ENCODE measurements around the gene ARHGAP28.
"Not testable (repeated sequence)": the region's sequence is repeated elsewhere in the genome, so short reads cannot be mapped to it uniquely, and the experiment has no call there.

The ARHGAP28 gene

DNA sequence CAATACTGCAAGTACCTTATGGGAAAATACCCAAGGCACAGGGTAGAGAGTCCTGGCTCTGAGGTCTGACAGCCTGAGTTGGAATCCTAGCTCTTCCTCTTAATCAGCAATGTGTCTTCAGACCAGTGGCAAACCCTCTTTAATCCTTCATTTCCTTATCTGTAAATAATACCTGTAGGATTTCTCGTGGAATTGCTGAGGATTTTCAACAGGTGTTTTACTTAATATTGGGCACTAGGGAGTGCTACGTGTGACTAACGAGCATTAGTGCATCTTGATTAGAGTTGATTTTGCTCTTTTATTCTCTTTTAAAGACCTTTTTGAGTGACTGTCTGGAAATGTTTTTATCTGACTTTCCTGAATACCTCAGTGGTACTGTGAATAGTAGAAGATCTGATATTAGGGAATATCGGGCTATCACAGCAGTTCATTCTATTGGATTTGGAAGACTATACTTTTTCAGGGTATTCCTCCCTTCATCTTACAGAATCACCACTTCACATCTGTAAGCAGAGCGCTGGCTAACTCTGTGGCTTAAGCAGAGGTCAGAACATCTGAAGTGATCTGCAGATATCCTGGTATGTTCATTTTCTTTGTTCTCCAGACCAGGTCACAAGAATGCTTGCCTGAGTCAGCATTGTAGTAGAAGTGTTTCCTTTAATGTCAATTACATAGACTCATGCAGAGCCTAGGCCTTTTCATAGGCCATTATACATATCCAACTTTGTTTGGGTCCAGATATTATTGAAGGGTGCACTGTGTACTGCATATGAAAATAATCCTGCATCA is 49.1 kb downstream of the ARHGAP28 start:
- no peak for DNase-seq

DNA sequence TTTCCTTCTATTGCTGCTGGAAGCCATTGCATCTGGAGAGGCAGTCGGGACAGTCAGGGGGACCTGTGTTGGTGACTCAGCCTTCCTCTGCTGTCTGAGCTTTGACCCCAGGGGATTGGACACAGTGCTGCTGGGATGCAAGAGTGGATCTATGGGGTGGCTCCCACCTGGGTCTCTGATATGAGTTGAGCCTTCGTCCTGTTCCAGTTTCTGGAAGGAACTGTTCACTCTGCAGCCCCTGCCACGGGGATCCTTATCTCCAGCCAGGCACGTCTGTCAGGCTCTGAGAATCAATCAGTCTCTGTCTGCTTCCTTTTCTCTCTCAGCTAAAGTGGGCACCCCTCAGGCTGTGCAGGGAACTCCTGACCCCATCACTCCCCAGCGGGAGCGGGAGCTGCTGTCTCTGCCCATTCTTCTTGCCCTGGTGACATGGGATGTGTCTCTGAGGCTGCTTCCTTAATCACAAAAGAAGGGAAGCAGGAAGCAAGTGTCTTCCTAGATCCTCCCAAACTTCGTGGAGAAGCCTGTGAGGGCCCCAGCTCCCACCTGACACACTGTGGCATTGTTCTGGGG is 51.7 kb downstream of the ARHGAP28 start:
- no peak for DNase-seq

DNA sequence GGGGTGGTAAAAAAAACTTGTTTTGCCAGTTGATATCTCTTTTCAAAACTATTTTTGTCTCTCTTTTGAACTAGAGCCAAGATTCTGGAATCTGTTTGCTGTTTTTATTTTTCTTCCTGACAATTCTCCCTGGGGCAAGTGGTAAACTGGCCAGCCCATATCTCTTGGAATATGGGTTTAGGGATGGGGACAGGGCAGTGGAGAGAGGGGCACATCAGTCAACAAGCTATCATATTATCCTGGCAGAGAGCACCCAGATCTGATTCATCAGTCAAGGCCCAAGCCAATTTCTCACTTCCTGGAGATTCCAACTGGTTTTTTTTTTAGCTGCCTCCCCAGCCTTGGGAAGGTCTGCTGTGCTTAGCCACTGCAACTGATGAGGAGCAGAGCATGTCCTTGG is 52.3 kb downstream of the ARHGAP28 start:
- DNase-seq, result no peak

DNA sequence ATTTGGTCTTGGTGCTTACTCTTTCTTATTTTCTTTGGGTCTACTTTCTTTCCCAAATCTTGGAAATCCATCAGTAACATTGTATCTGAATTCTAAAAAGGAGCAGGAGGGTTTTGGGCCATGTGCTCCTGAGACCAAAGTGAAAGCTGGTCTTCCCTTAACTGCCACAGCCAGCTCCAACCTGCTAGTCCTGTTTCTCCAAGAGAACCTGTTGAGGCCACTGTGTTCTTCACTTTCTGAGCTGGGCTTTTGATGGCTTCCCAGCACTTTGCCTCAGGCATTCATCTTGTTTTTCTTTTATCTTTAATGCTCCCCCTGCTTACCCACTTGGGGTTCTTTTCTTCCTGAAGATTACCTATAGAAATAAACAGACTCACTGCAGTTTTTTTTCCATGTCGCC is 53.3 kb downstream of the ARHGAP28 start:
- no peak for DNase-seq

DNA sequence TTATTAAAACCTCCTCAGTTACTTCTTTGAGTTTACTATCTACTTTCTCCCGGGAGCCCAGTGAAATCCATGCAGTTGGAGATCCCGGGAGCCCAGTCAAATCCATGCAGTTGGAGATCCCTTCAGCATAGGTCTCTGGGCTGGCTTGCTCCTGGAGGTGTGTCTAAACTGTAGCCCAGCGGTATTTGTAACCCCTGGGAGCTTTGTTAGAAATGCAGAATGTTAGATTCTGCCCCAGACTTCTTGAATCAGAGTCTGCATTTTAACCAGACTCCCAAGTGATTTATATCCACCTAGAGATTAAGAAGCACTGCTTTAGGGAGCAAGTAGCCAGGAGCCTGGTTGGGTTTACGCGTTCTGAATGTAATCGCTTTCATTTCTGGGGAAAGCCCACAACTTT is 54.5 kb downstream of the ARHGAP28 start:
- DNase-seq, result no peak

DNA sequence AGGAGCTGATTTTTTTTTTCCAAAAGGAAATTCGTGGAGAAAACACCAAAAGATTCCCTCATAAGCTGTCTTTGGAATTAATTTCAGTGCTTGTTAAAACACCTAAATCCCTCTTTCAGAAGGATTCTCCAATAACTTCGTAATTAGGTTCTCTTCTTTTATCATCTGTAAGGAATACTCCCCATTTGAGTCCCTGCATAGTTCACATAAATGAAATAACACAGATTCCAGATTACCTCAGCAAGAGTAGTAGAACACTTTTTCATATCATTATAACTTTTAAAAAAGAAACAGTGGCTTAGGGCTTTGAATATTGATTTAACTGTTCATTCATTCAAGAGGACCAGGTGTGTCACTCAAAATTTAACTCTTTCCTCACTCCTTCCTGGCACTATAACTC is 55.5 kb downstream of the ARHGAP28 start:
- no peak for DNase-seq

DNA sequence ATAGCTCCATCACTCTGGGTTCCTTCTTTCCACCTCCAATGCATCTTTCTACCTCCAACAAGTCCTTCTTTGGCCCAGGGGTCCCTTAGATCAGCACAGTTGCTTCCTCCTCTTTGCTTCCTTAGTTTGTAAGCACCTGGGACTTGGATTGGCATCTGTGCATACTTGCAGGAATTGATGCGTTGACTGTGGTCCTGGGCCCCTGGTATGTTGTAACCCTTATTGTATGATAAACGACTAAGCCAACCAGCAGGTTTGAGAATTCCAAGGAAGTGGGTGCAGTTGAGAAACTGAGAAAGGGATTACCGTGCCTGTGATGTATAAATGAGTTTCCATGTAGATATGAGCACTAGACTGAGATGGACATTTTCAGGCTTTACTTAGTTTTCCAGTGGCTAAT is 55.9 kb downstream of the ARHGAP28 start:
- no peak for DNase-seq

DNA sequence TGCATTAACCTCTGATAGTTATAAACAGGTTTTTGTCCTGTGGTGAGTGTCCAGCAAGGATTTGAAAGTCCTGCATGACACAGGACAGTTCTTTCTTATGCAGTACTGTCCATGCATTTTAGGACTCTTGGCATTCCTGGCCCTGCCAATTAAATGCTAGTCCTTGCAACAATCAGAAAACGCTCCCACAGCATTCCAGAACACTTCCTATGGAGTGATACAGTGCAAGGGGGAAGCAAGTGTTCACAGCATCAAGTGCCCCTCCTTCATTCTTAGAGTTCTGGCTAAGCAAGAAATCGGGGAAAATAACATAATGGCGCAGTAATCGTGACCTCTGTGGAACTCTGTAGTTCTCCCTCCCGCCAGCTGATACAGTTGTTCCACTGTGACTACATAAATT is 62.9 kb downstream of the ARHGAP28 start:
- DNase-seq, result no peak

DNA sequence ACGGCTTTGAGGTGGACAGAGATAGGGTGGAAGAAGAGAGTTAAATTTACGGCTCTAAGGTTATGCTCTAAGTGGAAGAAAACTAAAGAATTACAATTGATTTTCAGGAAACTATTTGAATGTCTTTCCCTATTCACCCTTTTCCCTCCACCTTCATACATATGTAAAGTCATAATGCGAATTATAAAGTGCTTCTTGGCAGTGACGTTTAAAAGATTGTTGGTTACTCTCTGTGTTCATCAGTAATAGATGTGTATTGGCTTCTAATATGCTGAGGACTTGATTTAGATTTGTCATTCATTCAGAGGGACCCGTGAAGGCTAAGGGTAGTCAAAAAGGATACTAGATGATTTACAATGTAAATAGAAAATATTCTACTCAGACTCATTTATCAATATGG is 63.9 kb downstream of the ARHGAP28 start:
- DNase-seq, result no peak

DNA sequence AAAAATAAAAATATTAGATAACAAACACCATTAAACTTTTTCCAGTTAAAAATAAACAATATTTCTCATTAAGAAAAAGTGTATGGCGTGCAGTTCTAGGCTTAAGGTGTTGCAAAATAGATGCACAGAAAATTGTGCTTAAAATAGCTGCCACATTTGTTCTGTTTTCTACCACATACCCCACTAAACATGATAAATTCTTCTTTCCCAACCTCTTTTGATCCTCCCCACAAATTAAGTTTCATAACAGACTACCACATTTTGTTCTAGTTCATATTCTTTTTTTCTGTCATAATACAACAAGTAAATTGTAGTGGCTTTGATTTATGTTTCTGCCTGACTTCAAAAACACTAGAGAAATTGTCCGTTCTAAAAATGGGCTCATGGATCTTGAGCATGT is 64.5 kb downstream of the ARHGAP28 start:
- DNase-seq, result no peak

DNA sequence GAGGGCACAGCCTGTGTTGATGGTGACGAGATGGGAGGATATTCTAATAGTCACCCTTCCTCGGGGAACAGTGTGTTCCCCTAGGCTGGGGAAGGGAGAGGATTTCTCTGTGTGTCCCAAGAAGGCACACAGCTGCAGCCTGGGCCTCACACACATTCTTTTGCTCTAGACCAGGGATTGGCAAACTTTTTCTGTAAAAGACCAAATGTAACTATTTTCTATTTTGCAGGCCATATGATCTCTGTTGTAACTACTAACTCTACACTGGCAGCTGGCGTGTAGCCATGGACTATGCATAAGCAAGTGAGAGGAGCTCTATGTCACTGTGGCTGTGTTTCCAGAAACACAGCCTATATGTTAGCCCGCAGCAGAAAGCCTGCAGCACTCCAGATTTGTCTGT is 65.8 kb downstream of the ARHGAP28 start:
- DNase-seq, result no peak

DNA sequence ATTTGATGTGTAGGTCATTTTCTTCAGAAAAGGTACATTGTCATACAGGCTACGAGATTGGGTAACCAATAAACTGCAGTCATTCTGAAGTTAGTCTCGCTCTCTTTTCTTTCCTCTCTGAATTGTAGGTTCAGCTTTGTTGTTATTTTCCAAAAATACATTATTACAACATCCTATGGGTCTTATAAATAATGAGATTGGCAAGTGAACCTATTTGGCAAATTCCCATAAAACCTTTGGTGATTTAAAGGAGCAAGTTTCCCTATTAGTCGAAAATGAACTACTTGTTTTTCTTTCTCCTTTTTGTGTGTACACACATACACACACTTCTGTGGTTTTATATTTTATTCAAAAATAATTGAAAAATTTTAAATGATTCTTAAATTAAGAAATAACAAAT is 67.0 kb downstream of the ARHGAP28 start:
- no peak for DNase-seq

DNA sequence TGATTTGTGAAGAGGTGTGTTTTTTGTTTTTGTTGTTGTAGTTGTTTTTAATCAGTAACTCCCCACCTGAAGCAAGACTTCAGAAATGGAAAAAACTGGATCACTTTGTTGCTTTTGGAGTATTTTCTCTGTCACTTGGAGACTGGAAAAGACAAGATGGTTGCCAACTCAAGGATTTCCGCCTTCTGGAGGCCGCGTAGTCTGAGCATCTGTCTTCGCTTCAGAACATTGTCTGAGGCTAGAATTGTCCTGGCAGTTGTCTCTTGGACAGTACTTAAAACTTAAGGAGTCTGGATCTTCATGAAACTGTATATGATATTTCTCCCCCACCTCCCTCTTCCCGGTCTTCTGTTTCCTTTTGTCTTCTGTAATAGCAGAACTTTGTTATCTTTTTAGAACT is 67.7 kb downstream of the ARHGAP28 start:
- DNase-seq, result no peak

DNA sequence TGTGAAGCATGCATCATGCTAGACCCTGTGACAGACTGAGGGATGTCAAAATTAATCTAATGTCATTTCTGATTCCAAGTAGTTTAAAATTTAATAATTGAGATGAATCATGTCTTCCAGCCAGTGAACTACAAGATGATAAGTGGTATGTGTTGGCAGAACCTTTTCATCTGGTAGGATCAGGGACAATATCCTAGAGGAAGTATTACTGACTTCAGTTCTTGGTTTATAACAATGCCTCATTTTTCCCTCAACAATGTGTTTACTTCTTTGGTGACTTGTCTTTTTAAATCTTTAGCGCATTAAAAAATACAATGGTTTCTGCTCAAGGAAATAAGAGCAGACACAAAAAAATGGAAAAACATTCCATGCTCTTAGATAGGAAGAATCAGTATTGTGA is 69.4 kb downstream of the ARHGAP28 start:
- DNase-seq, result no peak

DNA sequence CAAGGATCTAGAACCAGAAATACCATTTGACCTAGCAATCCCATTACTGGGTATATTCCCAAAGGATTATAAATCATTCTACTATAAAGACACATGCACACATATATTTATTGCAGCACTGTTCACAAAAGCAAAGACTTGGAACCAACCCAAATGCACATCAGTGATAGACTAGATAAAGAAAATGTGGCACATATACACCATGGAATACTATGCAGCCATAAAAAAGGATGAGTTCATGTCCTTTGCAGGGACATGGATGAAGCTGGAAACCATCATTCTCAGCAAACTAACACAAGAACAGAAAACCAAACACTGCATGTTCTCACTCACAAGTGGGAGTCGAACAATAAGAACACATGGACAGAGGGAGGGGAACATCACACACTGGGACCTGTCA is 70.8 kb downstream of the ARHGAP28 start:
- DNase-seq, result not testable (repeated sequence)

DNA sequence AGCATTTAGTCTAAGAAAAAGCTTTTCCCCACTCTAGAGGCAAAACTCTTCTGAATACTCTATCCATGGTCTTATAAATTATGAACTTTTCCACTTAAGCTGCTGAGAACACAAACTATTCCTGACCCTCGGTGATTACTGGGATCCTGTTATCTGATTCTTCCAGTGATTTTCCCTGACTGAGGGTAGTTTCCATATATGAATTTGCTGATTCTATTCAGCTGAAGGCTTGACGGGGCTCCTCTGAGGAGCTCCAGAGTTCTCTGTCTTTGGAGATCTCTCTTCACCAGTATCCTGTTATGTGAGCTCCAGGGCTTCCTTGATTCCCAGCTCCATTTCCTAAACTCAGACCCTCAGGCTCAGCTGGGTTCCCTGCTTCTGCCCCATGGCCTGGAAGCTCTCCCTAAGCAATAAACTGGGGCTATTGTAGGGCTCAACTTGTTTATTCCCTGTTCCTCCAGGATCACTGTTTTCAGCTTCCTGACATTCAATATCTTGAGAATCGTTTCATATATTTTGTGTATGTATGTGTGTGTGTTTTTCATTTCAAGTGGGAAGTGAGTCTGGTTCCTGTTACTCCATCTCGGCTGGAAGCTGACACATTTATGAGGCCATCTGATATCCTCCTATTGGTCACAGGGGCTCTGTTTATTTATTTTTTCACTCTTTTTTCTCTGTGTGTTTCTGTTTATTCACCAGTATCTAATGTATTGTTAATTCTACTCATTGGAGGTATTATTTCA is 78.2 kb downstream of the ARHGAP28 start:
- DNase-seq, result no peak

DNA sequence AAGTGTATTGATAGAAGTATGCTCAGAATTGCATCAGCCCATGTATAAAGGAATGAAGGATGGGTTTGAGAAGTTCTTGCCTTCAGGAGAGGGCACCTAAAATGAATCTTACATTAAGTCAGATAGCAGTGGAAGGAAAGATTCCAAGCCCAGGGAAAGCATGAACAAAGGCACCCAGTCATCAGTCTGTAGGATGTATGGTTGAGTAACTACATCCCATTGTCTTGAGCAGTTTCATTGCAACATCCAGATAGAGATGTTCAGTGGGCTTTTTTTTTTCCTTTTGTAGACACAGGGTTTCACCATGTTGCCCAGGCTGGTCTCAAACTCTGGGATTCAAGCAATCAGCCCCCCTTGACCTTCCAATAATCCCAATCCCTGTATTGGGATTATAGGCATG is 80.7 kb downstream of the ARHGAP28 start:
- no peak for DNase-seq

DNA sequence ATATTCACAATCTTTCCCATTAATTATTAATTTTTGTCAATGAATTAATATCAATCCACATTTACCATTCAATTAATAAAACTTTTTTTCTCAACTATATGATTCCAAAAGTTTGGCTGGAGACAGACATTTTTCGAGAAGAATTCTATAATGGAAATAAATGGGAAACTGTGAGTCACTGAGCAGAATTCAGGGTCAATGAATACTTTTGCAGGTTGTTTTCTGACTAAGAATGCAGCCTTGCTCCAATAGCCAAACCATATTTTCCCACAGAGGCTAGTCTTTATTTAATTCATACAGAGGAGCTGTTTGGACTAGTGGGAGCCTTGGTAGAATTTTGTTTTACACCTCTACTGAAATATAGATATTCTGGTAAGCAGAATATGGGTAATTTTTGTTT is 82.3 kb downstream of the ARHGAP28 start:
- DNase-seq, result no peak

DNA sequence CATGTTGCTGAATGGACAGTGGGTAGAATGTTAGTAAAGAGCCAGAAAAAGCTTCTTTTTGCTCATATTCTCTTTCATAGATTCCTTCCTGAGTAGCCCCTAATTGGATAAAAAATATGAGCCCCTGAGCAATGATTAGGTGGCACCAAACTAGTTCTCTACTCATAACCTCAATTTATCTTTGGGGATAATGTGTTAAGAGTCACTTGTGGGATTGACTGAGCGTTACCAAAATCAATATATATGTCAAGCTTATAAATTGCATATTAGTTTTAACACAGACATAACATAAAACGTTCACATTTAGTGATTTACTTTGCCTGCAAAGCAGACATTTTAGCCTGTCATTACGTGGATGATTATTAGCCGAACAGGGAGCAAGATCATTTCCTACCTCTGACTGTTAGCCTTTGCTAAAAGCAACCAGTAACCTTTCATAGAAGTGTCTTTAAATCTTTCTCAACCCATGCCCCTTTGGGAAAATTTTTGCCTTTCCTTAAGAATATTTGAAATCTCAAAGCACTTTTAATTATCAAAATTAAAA is 85.4 kb downstream of the ARHGAP28 start:
- DNase-seq, result no peak

DNA sequence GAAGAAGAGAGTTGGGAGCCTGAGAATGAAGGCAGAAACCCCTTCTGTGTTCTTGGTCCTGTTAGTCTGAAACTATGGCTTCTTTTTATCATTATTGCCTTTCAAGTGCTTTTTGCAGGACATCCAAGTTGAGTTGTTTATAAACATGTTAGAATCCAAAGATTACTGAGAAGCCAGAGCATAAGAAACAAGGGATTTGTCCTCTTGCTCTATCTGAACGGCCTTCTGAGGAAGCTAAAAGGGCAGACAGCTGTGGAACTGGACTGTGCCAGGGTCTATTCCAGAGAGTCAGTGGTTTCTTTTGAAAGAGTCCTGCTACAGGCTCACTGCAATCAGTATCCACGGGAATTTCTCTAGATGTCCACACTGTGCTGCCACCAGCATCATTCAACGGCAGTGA is 86.6 kb downstream of the ARHGAP28 start:
- DNase-seq, result no peak

DNA sequence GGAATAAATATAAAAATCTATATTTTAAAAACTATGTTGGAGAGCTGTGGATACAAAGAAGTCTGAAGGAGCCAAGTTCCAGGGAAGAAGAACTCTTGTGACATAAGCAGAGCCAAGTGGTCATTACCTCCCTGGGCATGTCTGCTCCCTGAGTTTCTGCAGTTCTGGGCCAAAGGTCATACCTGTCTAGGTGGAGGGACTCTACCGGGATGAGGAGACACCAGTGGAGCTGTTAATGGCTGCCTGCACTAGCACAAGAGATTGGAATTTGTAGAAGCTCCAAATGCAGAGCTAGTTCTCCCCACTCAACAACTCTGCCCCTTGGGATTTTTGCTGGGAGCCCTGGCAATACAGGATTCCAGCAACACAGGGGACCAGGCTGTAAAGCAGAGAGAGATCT is 89.8 kb downstream of the ARHGAP28 start:
- DNase-seq, result no peak

DNA sequence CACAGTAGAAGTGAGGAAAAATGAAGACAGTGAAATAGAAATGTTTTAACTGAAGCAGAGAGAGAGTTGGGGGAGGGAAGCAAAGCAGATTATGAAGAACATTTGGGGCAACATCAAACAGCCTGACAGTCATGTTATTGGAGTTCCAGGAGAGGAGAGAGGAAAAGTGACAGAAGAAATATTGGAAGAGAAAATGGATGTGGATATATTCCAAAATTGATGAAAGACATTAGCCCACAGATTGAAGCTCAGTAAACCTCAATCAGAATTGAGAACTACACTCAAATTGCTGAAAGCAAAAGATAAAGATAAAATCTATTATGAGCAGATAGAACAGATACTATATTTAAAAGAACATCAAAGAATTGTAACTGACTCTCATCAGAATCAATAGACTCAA is 90.8 kb downstream of the ARHGAP28 start:
- no peak for DNase-seq

DNA sequence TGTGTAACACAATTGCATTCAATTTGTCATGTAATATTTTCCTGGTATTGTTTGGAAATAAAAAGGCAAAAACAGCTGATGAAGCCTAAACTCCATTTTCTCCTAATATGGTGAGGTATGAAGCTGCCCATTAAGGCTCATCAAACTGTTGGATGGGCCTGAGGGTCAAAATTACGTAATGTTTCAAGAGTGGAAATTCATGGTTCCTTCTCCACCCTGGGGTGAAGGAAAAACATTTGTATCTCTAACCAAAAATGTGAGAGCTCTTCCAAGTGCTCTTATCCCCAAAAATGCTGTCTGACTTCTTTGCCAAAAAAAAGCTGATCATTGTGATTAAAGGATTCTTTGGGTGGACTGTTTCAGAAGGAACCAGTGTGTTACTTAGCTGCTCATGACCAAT is 91.8 kb downstream of the ARHGAP28 start:
- DNase-seq, result no peak

DNA sequence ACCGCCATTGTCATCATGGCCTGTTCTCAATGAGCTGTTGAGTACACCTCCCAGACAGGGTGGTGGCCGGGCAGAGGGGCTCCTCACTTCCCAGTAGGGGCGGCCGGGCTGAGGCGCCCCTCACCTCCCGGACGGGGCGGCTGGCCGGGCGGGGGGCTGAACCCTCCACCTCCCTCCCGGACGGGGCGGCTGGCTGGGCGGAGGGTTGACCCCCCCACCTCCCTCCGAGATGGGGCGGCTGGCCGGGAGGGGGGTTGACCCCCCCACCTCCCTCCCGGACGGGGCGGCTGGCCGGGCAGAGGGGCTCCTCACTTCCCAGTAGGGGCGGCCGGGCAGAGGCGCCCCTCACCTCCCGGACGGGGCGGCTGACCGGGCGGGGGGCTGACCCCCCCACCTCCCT is 97.6 kb downstream of the ARHGAP28 start:
- DNase-seq, result not testable (repeated sequence)
